ENCODE data around the gene WDFY2. TPM values are rescaled to one million over a fixed set of nuclear protein-coding genes. Genes with fewer than 3 reads are reported as not detected.

The WDFY2 gene
- total and polyA plus RNA-seq, 4 donors = 9.8 to 15.7 (median 14.3) TPM

- Histone ChIP-seq H3K4me3 (ENCODE audit: low read depth, low read length) (no peak overlapping the region), H3K36me3 (ENCODE audit: control insufficient read depth, insufficient read depth, low read length) (no peaks in the 10 kb centered on the region), H3K4me1 (ENCODE audit: control insufficient read depth, insufficient read depth, low read length) (no peaks in the 10 kb centered on the region), H3K27me3 (ENCODE audit: control insufficient read depth, insufficient read depth, low read length) (no peaks in the 10 kb centered on the region), H3K9me3 (ENCODE audit: control insufficient read depth, insufficient read depth, low read length) (no peaks in the 10 kb centered on the region), H3K27ac (ENCODE audit: low read depth, low read length) (no peak overlapping the region)
- DNase-seq (ENCODE audit: low read depth in 4 of 6, low spot score in 6 of 6) = no peak
- WGBS (ENCODE audit: insufficient coverage) = no CpG with 5 or more reads among the region's 6 CpGs
Observed at GRCh38 chr13:51668580-51669195, 84.4 kb downstream of the WDFY2 start.

- Histone ChIP-seq H3K36me3 (ENCODE audit: control insufficient read depth, insufficient read depth, low read length) (no peaks in the 10 kb centered on the region), H3K9me3 (ENCODE audit: control insufficient read depth, insufficient read depth, low read length) (no peaks in the 10 kb centered on the region), H3K4me1 (ENCODE audit: control insufficient read depth, insufficient read depth, low read length) (no peaks in the 10 kb centered on the region), H3K27me3 (ENCODE audit: control insufficient read depth, insufficient read depth, low read length) (no peaks in the 10 kb centered on the region), H3K27ac (ENCODE audit: low read depth, low read length) (no peak overlapping the region), H3K4me3 (ENCODE audit: low read depth, low read length) (no peak overlapping the region)
- no peak for DNase-seq (ENCODE audit: low read depth in 4 of 6, low spot score in 6 of 6)
- WGBS (ENCODE audit: insufficient coverage) = no CpG with 5 or more reads among the region's 2 CpGs
Observed at GRCh38 chr13:51673165-51673564, 88.9 kb downstream of the WDFY2 start.

- no peak for DNase-seq (ENCODE audit: low read depth in 4 of 6, low spot score in 6 of 6)
- Histone ChIP-seq H3K4me3 (ENCODE audit: low read depth, low read length) (no peak overlapping the region), H3K27ac (ENCODE audit: low read depth, low read length) (no peak overlapping the region), H3K36me3 (ENCODE audit: control insufficient read depth, insufficient read depth, low read length) (no peaks in the 10 kb centered on the region), H3K4me1 (ENCODE audit: control insufficient read depth, insufficient read depth, low read length) (no peaks in the 10 kb centered on the region), H3K9me3 (ENCODE audit: control insufficient read depth, insufficient read depth, low read length) (no peaks in the 10 kb centered on the region), H3K27me3 (ENCODE audit: control insufficient read depth, insufficient read depth, low read length) (no peaks in the 10 kb centered on the region)
- WGBS (ENCODE audit: insufficient coverage) = no CpG with 5 or more reads among the region's 5 CpGs
Observed at GRCh38 chr13:51674276-51674675, 90.0 kb downstream of the WDFY2 start.

- DNase-seq (ENCODE audit: low read depth in 4 of 6, low spot score in 6 of 6) = no peak
- Histone ChIP-seq H3K4me1 (ENCODE audit: control insufficient read depth, insufficient read depth, low read length) (no peaks in the 10 kb centered on the region), H3K27ac (ENCODE audit: low read depth, low read length) (no peak overlapping the region), H3K36me3 (ENCODE audit: control insufficient read depth, insufficient read depth, low read length) (no peaks in the 10 kb centered on the region), H3K9me3 (ENCODE audit: control insufficient read depth, insufficient read depth, low read length) (no peaks in the 10 kb centered on the region), H3K27me3 (ENCODE audit: control insufficient read depth, insufficient read depth, low read length) (no peaks in the 10 kb centered on the region), H3K4me3 (ENCODE audit: low read depth, low read length) (no peak overlapping the region)
- no CpG with 5 or more reads among the region's 1 CpG for WGBS (ENCODE audit: insufficient coverage)
Observed at GRCh38 chr13:51675385-51675784, 91.1 kb downstream of the WDFY2 start.

- Histone ChIP-seq H3K27me3 (ENCODE audit: control insufficient read depth, insufficient read depth, low read length) (no peaks in the 10 kb centered on the region), H3K4me1 (ENCODE audit: control insufficient read depth, insufficient read depth, low read length) (no peaks in the 10 kb centered on the region), H3K9me3 (ENCODE audit: control insufficient read depth, insufficient read depth, low read length) (no peaks in the 10 kb centered on the region), H3K36me3 (ENCODE audit: control insufficient read depth, insufficient read depth, low read length) (no peaks in the 10 kb centered on the region), H3K4me3 (ENCODE audit: low read depth, low read length) (no peak overlapping the region), H3K27ac (ENCODE audit: low read depth, low read length) (no peak overlapping the region)
- DNase-seq (ENCODE audit: low read depth in 4 of 6, low spot score in 6 of 6) = no peak
- whole genome bisulfite sequencing (ENCODE audit: insufficient coverage) = 92% methylated on average over 1 of the region's 3 CpGs
Observed at GRCh38 chr13:51675877-51676276, 91.6 kb downstream of the WDFY2 start.

- H3K4me3 ChIP-seq (ENCODE audit: low read depth, low read length) = no peak overlapping the region
- no peaks in the 10 kb centered on the region for H3K4me1 ChIP-seq (ENCODE audit: control insufficient read depth, insufficient read depth, low read length)
- no peaks in the 10 kb centered on the region for H3K36me3 ChIP-seq (ENCODE audit: control insufficient read depth, insufficient read depth, low read length)
- no peak overlapping the region for H3K27ac ChIP-seq (ENCODE audit: low read depth, low read length)
- no CpG with 5 or more reads among the region's 3 CpGs for WGBS (ENCODE audit: insufficient coverage)
- no peak for DNase-seq (ENCODE audit: low read depth in 4 of 6, low spot score in 6 of 6)
- H3K27me3 ChIP-seq (ENCODE audit: control insufficient read depth, insufficient read depth, low read length) = no peaks in the 10 kb centered on the region
- no peaks in the 10 kb centered on the region for H3K9me3 ChIP-seq (ENCODE audit: control insufficient read depth, insufficient read depth, low read length)
Observed at GRCh38 chr13:51676739-51677138, 92.5 kb downstream of the WDFY2 start.

- Histone ChIP-seq H3K27me3 (ENCODE audit: control insufficient read depth, insufficient read depth, low read length) (no peaks in the 10 kb centered on the region), H3K4me1 (ENCODE audit: control insufficient read depth, insufficient read depth, low read length) (no peaks in the 10 kb centered on the region), H3K4me3 (ENCODE audit: low read depth, low read length) (no peak overlapping the region), H3K9me3 (ENCODE audit: control insufficient read depth, insufficient read depth, low read length) (no peaks in the 10 kb centered on the region), H3K36me3 (ENCODE audit: control insufficient read depth, insufficient read depth, low read length) (no peaks in the 10 kb centered on the region), H3K27ac (ENCODE audit: low read depth, low read length) (no peak overlapping the region)
- DNase-seq (ENCODE audit: low read depth in 4 of 6, low spot score in 6 of 6) = no peak
Observed at GRCh38 chr13:51678420-51678819, 94.2 kb downstream of the WDFY2 start.

GRCh38 chr13:51679616-51680015, 95.4 kb downstream of the WDFY2 start:
- H3K4me1 ChIP-seq (ENCODE audit: control insufficient read depth, insufficient read depth, low read length) = no peaks in the 10 kb centered on the region
- H3K4me3 ChIP-seq (ENCODE audit: low read depth, low read length) = no peak overlapping the region
- H3K27me3 ChIP-seq (ENCODE audit: control insufficient read depth, insufficient read depth, low read length) = no peaks in the 10 kb centered on the region
- no peaks in the 10 kb centered on the region for H3K36me3 ChIP-seq (ENCODE audit: control insufficient read depth, insufficient read depth, low read length)
- H3K9me3 ChIP-seq (ENCODE audit: control insufficient read depth, insufficient read depth, low read length) = no peaks in the 10 kb centered on the region
- H3K27ac ChIP-seq (ENCODE audit: low read depth, low read length) = no peak overlapping the region
- no peak for DNase-seq (ENCODE audit: low read depth in 4 of 6, low spot score in 6 of 6)
- WGBS (ENCODE audit: insufficient coverage) = 100% methylated on average over 1 of the region's 3 CpGs

GRCh38 chr13:51681037-51681678, 96.9 kb downstream of the WDFY2 start:
- WGBS (ENCODE audit: insufficient coverage) = 60% methylated on average over 4 of the region's 6 CpGs
- Histone ChIP-seq H3K36me3 (ENCODE audit: control insufficient read depth, insufficient read depth, low read length) (no peaks in the 10 kb centered on the region), H3K27ac (ENCODE audit: low read depth, low read length) (no peak overlapping the region), H3K27me3 (ENCODE audit: control insufficient read depth, insufficient read depth, low read length) (no peaks in the 10 kb centered on the region), H3K4me3 (ENCODE audit: low read depth, low read length) (no peak overlapping the region), H3K4me1 (ENCODE audit: control insufficient read depth, insufficient read depth, low read length) (no peaks in the 10 kb centered on the region), H3K9me3 (ENCODE audit: control insufficient read depth, insufficient read depth, low read length) (no peaks in the 10 kb centered on the region)
- DNase-seq (ENCODE audit: low read depth in 4 of 6, low spot score in 6 of 6) = no peak

GRCh38 chr13:51682686-51683085, 98.4 kb downstream of the WDFY2 start:
- no peaks in the 10 kb centered on the region for H3K4me1 ChIP-seq (ENCODE audit: control insufficient read depth, insufficient read depth, low read length)
- WGBS (ENCODE audit: insufficient coverage) = 100% methylated on average over 1 of the region's 1 CpG
- no peaks in the 10 kb centered on the region for H3K27me3 ChIP-seq (ENCODE audit: control insufficient read depth, insufficient read depth, low read length)
- no peak overlapping the region for H3K27ac ChIP-seq (ENCODE audit: low read depth, low read length)
- H3K36me3 ChIP-seq (ENCODE audit: control insufficient read depth, insufficient read depth, low read length) = no peaks in the 10 kb centered on the region
- H3K9me3 ChIP-seq (ENCODE audit: control insufficient read depth, insufficient read depth, low read length) = no peaks in the 10 kb centered on the region
- DNase-seq (ENCODE audit: low read depth in 4 of 6, low spot score in 6 of 6) = no peak
- H3K4me3 ChIP-seq (ENCODE audit: low read depth, low read length) = no peak overlapping the region

Data from spinal cord (tissue), 10 donors.